ENCODE data around the gene PYGB.

- TF ChIP-seq CTCF (IDR thresholded peaks at IDR 0.05), result no peak
- no peak for TF ChIP-seq REST (IDR thresholded peaks at IDR 0.05; ENCODE audit: insufficient read depth in 1 of 2, low read depth in 2 of 2, low read length in 1 of 2)
- no peak for TF ChIP-seq TCF7L2 (IDR thresholded peaks at IDR 0.05; ENCODE audit: low read depth, low read length)
- TF ChIP-seq POLR2AphosphoS5 (IDR thresholded peaks at IDR 0.05; ENCODE audit: low read depth, low read length), result no peak
- no peak for TF ChIP-seq SIN3A (IDR thresholded peaks at IDR 0.05; ENCODE audit: borderline replicate concordance, insufficient read depth, low read depth, low read length)
These were observed 76.5 kb downstream of the PYGB start for GRCh38 chr20:25324412-25324811.

All from Panc1 (cell line).